Measurements from ENCODE around the gene VRTN.
"Not testable (repeated sequence)": the region's sequence is repeated elsewhere in the genome, so short reads cannot be mapped to it uniquely, and the experiment has no call there.

Gene VRTN

GRCh38 chr14:74348241-74348734 lies at the start of gene VRTN:
Gene VRTN, plus strand, starts transcription at chr14:74348471. Its CDS starts 8,313 bp downstream, at chr14:74356784.
- in situ Hi-C loops (cut with MboI; ENCODE audit: low sequenced_read_pairs) = no loop called here

- in situ Hi-C loops (cut with MboI; ENCODE audit: low sequenced_read_pairs) = no loop called here
Observed at GRCh38 chr14:74299061-74299545, 49.2 kb upstream of the VRTN start.

- in situ Hi-C loops (cut with MboI; ENCODE audit: low sequenced_read_pairs) = no loop called here
Observed at GRCh38 chr14:74301594-74302151, 46.6 kb upstream of the VRTN start.

GRCh38 chr14:74302152-74302628 lies 46.1 kb upstream of the VRTN start:
- in situ Hi-C loops (cut with MboI; ENCODE audit: low sequenced_read_pairs) = no loop called here

GRCh38 chr14:74302634-74303569 lies 45.4 kb upstream of the VRTN start, which contains the start of gene ABCD4:
Gene ABCD4, minus strand, starts transcription at chr14:74302934. Its CDS starts 22 bp downstream, at chr14:74302912.
- in situ Hi-C loops (cut with MboI; ENCODE audit: low sequenced_read_pairs) = no loop called here

GRCh38 chr14:74308695-74309094 lies 39.6 kb upstream of the VRTN start:
- in situ Hi-C loops (cut with MboI; ENCODE audit: low sequenced_read_pairs) = no loop called here

- in situ Hi-C loops (cut with MboI; ENCODE audit: low sequenced_read_pairs) = no loop called here
Observed at GRCh38 chr14:74309125-74310022, 38.9 kb upstream of the VRTN start.

GRCh38 chr14:74312161-74312560 lies 36.1 kb upstream of the VRTN start:
- in situ Hi-C loops (cut with MboI; ENCODE audit: low sequenced_read_pairs) = no loop called here

GRCh38 chr14:74313601-74314000 lies 34.7 kb upstream of the VRTN start:
- in situ Hi-C loops (cut with MboI; ENCODE audit: low sequenced_read_pairs) = no loop called here

GRCh38 chr14:74314576-74314975 lies 33.7 kb upstream of the VRTN start:
- in situ Hi-C loops (cut with MboI; ENCODE audit: low sequenced_read_pairs) = no loop called here

- in situ Hi-C loops (cut with MboI; ENCODE audit: low sequenced_read_pairs) = no loop called here
Observed at GRCh38 chr14:74324931-74325361, 23.3 kb upstream of the VRTN start.

GRCh38 chr14:74325446-74325845 lies 22.8 kb upstream of the VRTN start:
- in situ Hi-C loops (cut with MboI; ENCODE audit: low sequenced_read_pairs) = no loop called here

- in situ Hi-C loops (cut with MboI; ENCODE audit: low sequenced_read_pairs) = no loop called here
Observed at GRCh38 chr14:74326369-74327152, 21.7 kb upstream of the VRTN start.

- in situ Hi-C loops (cut with MboI; ENCODE audit: low sequenced_read_pairs) = not testable (repeated sequence)
Observed at GRCh38 chr14:74329950-74330552, 18.2 kb upstream of the VRTN start.

- in situ Hi-C loops (cut with MboI; ENCODE audit: low sequenced_read_pairs) = no loop called here
Observed at GRCh38 chr14:74333909-74334308, 14.4 kb upstream of the VRTN start.

- in situ Hi-C loops (cut with MboI; ENCODE audit: low sequenced_read_pairs) = no loop called here
Observed at GRCh38 chr14:74346341-74346740, 1.9 kb upstream of the VRTN start.

- in situ Hi-C loops (cut with MboI; ENCODE audit: low sequenced_read_pairs) = no loop called here
Observed at GRCh38 chr14:74347097-74347794, 1.0 kb upstream of the VRTN start.

GRCh38 chr14:74347795-74348100 lies 523 bp upstream of the VRTN start:
- in situ Hi-C loops (cut with MboI; ENCODE audit: low sequenced_read_pairs) = no loop called here
